ENCODE data around the gene PLA2G4D.

The PLA2G4D gene

DNA sequence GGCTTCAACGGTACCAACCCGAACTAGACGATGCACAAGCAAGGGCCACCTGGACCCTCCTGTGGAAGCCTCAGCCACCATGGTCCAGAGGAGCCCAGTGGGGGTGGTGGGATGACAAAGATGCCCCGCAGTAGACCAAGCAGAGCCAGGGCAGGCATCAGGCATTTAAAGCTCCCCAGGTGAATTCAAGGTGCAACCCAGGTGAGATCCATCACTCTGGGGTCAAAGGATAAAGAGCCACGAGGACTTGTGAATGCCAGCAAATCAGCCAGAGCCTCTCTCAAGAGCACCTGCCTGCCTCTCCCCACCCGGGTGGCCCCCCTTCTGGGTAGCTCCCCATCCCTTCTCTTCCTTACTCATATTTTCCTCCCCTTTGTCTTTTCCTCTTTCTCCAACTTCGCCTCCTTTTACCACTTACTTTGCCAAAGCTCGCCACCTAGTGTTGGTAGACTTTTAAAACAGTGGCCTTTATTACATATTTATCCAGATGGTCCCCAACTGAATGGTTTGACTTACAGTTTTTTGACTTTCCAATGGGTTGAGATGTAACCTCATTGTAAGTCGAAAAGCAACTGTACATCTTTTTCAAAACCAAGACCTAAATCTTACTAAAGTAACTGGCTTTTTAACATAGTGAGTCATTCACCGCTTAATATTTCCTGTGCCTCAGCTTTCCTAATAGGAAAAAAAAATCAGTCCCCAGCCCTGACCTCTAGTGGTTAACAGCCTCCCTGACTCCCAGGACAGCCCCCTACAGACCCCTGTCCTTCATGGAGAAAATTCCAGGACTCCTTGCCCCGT is 43.3 kb upstream of the PLA2G4D start:
- H4K20me1 ChIP-seq = no peaks in the 10 kb centered on the region
- no peaks in the 10 kb centered on the region for H3K27me3 ChIP-seq
- no peaks in the 10 kb centered on the region for H3K9me3 ChIP-seq
- H3K27ac ChIP-seq = no peak overlapping the region
- no peak for TF ChIP-seq Cebpa-rat (IDR thresholded peaks at IDR 0.05)
- no peaks in the 10 kb centered on the region for H3K36me3 ChIP-seq
- no peak overlapping the region for H3K4me2 ChIP-seq
- H3K9ac ChIP-seq = no peak overlapping the region
- H3K4me1 ChIP-seq = no peaks in the 10 kb centered on the region
- no peak overlapping the region for H3K4me3 ChIP-seq

DNA sequence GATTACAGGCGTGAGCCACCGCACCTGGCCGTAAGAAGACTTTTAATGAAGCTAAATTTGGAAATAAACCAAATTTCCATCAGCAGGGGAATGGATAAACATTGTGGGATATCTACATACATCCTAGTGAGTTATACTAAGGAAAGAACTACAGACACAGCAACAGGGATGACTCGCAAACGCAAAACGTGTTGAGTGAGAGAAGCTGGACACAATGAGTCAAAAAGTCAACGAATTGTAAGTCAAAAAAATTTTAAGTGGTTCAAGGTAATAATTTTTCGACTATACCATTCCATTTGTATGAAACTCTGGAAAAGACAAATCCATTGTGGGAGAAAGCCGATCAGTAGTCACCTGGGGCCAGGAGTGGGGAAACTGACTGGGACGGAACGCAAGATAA is 42.2 kb upstream of the PLA2G4D start:
- Histone ChIP-seq H3K4me1 (no peaks in the 10 kb centered on the region), H3K36me3 (no peaks in the 10 kb centered on the region), H3K4me3 (no peak overlapping the region), H3K4me2 (no peak overlapping the region), H3K9me3 (no peaks in the 10 kb centered on the region), H3K9ac (no peak overlapping the region), H4K20me1 (no peaks in the 10 kb centered on the region), H3K27me3 (no peaks in the 10 kb centered on the region), H3K27ac (no peak overlapping the region)
- TF ChIP-seq Cebpa-rat (IDR thresholded peaks at IDR 0.05) = no peak

DNA sequence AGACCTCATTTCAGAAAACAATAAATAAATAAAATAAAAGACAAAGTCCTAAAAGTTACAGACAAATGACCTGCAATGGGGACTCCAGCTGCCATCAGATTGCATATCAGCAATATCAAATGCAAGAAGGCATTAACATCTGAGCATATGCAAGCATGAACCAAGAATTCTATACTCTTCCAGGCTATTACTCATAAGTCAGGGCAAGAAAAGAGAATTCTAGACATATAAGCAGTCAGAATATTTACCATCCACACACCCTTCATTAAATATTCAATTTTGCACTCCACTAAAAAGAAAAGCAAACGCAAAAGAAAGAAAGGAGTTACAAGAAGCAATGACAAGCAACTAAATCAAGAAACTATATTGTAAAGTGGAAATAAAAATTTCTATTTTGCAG is 41.0 kb upstream of the PLA2G4D start:
- H3K4me2 ChIP-seq = no peak overlapping the region
- H3K9me3 ChIP-seq = no peaks in the 10 kb centered on the region
- no peak overlapping the region for H3K9ac ChIP-seq
- H3K4me3 ChIP-seq = no peak overlapping the region
- H3K27ac ChIP-seq = no peak overlapping the region
- no peaks in the 10 kb centered on the region for H3K36me3 ChIP-seq
- H3K4me1 ChIP-seq = peaks cover 10% of the 10 kb centered on the region
- no peaks in the 10 kb centered on the region for H3K27me3 ChIP-seq
- no peaks in the 10 kb centered on the region for H4K20me1 ChIP-seq
- TF ChIP-seq Cebpa-rat (IDR thresholded peaks at IDR 0.05) = no peak

DNA sequence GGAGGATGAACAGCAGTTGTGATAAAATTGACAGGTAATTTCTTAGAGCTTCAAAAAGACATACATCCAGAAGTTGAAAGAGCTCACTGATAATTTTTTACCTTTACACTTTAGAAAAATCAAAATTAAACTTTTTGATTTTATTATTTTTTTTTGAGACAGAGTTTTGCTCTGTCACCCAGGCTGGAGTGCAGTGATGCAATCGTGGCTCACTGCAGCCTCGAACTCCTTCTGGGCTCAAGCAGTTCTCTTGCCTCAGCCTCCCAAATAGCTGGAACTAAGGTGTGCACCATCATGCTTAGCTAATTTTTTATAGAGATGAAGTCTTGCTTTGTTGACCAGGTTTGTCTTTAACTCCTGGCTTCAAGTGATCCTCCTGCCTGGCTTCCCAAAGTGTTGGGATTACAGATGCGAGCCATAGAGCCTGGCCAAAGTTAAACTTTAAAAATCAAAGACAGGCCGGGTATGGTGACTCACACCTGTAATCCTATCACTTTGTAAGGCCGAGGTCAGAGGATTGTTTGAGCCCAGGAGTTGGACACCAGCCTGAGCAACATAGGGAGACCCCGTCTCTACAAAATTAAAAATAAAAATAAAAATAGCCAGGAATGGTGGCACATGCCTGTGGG is 40.4 kb upstream of the PLA2G4D start:
- Histone ChIP-seq H3K9me3 (no peaks in the 10 kb centered on the region), H3K4me1 (peaks cover 17% of the 10 kb centered on the region), H3K4me2 (no peak overlapping the region), H3K4me3 (no peak overlapping the region), H3K27ac (no peak overlapping the region), H4K20me1 (no peaks in the 10 kb centered on the region), H3K27me3 (no peaks in the 10 kb centered on the region), H3K9ac (no peak overlapping the region), H3K36me3 (no peaks in the 10 kb centered on the region)
- no peak for TF ChIP-seq Cebpa-rat (IDR thresholded peaks at IDR 0.05)

DNA sequence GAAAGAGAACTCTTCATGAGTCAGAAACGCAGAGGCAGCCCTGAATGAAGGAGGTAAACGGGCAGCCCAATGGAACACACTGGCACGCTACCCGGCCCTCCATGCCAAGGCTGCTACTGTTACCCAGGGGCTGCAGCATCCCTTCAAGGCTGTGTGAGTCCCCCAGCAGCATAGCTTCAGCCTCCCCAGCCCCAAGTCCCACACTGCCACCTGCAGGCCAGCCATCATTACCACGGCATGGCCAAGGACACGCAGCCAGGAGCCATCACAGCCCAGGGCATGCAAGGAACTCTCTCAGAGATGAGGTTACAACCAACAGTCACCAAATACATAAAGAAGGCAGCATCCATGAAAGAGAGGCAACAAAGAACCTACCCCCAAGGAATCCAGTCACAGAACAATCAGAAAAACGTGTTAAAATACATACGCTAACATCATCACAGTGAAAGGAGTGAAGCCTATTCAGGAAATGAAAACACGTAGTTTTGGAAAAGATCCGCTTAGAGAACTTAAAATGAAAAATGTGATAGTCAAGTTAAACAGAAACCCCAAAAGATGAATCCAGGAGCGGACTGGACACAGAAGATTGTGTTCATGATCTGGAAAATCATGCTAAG is 39.6 kb upstream of the PLA2G4D start:
- H3K4me1 ChIP-seq = peaks cover 19% of the 10 kb centered on the region
- no peaks in the 10 kb centered on the region for H3K27me3 ChIP-seq
- H3K4me3 ChIP-seq = no peak overlapping the region
- no peak overlapping the region for H3K4me2 ChIP-seq
- H4K20me1 ChIP-seq = no peaks in the 10 kb centered on the region
- H3K27ac ChIP-seq = no peak overlapping the region
- TF ChIP-seq Cebpa-rat (IDR thresholded peaks at IDR 0.05) = no peak
- H3K9me3 ChIP-seq = no peaks in the 10 kb centered on the region
- H3K9ac ChIP-seq = no peak overlapping the region
- H3K36me3 ChIP-seq = no peaks in the 10 kb centered on the region

DNA sequence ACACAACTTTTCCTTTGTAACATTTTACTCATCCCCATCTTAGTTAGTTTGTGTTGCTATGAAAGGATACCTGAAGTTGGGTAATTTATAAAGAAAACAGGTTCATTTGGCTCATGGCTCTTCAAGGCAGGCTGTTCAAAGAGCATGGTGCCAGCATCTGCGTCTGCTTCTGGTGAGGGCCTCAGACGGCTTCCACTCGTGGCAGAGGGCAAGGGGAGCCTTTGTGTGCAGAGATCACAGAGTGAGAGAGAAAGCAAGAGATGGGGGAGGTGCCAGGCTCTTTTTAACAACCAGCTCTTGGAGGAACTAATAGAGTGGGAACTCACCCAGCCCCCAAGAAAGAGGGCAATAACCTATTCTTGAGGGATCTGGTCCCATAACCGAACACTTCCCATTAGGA is 39.0 kb upstream of the PLA2G4D start:
- no peak overlapping the region for H3K4me2 ChIP-seq
- no peaks in the 10 kb centered on the region for H4K20me1 ChIP-seq
- H3K4me3 ChIP-seq = no peak overlapping the region
- no peaks in the 10 kb centered on the region for H3K27me3 ChIP-seq
- no peak for TF ChIP-seq Cebpa-rat (IDR thresholded peaks at IDR 0.05)
- H3K9me3 ChIP-seq = no peaks in the 10 kb centered on the region
- no peaks in the 10 kb centered on the region for H3K36me3 ChIP-seq
- no peak overlapping the region for H3K27ac ChIP-seq
- H3K4me1 ChIP-seq = peaks cover 19% of the 10 kb centered on the region
- H3K9ac ChIP-seq = no peak overlapping the region

DNA sequence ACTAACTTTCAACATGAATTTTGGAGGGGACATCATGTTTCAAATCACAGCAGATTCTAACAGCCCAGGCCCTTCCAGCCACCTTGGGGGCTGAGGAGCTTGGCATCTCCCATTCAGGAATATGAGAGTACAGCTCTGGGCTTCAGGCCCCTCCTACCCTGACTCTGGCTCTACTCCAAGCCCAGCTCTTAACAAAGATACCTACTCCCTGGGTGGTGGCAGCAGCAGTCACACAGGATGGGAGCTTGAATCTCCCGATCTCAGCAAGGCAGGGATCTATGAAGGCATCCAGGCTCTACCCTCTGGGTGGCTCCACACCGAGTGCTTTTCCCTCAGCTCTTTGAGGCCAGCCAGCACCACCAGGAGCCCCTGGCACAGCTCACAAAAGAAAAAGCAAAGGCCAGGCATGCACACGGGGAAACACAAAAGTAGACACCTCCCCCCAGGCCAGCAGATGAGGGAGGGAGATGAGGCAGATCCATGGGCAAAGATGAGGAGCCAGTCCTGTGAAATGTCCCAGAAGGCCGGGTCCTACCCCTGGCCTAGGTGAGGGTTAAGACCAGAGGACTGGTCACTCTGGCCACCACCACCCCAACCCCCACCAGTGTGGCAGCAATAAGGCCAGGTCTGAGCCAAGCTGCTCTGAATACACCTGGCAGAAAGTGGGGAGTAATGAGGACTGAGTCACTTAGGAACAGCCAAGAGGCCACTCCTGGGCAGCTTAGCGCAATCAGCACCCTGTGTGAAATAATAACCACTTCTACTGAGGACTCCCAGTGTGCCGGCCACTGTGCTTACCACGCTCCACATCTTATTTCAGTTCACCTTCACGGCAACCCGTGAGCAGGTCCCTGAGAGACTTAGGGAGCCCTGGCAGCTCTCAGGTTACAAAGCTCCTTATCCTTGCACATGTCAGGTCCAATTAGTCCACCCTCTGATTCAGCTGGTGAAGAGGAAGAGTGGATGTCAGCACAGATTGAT is 37.8 kb upstream of the PLA2G4D start:
- H3K27ac ChIP-seq = no peak overlapping the region
- H3K36me3 ChIP-seq = no peaks in the 10 kb centered on the region
- no peaks in the 10 kb centered on the region for H4K20me1 ChIP-seq
- no peak for TF ChIP-seq Cebpa-rat (IDR thresholded peaks at IDR 0.05)
- no peak overlapping the region for H3K9ac ChIP-seq
- H3K4me2 ChIP-seq = no peak overlapping the region
- peaks cover 26% of the 10 kb centered on the region for H3K4me1 ChIP-seq
- H3K9me3 ChIP-seq = no peaks in the 10 kb centered on the region
- H3K27me3 ChIP-seq = no peaks in the 10 kb centered on the region
- H3K4me3 ChIP-seq = no peak overlapping the region

DNA sequence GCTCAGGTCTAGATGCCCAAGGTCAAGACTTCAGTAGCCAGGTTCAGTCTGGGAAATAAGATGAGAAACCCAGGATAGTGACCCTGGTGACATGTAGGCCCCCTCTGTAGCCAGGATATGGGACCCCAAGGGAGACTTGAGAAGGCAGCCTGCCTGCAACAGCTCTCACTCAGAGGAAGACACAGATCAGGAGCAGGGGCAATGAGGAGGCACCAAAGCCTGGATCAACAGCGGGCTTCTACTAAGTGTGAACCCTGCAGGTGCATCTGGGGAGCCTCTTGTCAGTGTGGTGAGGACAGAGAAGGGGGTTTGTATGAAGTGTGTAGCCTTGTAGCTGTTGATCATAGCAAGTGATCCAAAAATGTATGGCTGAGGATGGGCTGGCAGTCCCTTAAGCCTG is 36.6 kb upstream of the PLA2G4D start:
- H3K36me3 ChIP-seq = no peaks in the 10 kb centered on the region

DNA sequence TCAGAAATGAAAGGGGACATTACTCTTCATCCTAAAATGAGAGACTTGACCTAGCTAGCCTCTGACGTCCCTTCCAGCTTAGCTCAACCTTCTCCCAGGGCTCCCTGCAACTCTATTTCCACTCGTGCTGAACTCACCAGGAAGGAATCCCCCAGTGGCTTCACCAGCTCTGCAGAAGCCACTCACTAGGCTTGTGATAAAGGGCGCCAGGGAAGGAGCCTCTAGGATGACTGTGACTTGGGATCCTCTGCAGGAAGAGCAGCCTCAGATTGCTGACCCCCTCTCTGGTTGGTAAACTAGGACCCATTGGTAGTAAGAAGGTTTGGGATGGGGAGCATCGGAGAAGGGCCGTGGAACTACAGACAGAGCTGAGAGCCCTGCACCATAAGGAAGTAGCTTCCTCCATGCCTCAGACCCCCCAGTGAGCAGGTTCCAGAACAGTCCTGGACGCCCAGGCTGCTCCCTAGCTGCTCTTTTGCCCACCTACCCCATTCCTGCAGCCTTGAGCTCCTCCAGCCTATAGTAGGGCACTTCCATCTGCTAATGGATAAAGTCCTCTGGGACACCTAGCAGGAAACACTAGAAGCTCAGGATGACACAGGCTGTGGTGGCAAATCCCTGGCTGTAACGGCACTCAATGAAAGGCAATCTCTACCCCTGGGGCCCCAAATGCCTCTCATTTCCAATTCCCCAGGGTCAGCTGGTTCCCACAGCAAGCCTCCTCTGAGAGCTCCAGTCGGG is 36.1 kb upstream of the PLA2G4D start:
- Histone ChIP-seq H3K9me3 (no peaks in the 10 kb centered on the region), H3K4me1 (peaks cover 27% of the 10 kb centered on the region), H3K9ac (no peak overlapping the region), H3K4me2 (peak overlapping the region; percentile 52), H4K20me1 (no peaks in the 10 kb centered on the region), H3K27me3 (no peaks in the 10 kb centered on the region), H3K36me3 (no peaks in the 10 kb centered on the region), H3K4me3 (no peak overlapping the region), H3K27ac (no peak overlapping the region)
- no peak for TF ChIP-seq Cebpa-rat (IDR thresholded peaks at IDR 0.05)

More for the DNA sequence above, 36.6 kb upstream of the PLA2G4D start:
- Histone ChIP-seq H3K4me1 (peaks cover 27% of the 10 kb centered on the region), H3K9me3 (no peaks in the 10 kb centered on the region), H3K9ac (no peak overlapping the region), H3K27me3 (no peaks in the 10 kb centered on the region), H3K27ac (no peak overlapping the region), H3K4me2 (peak overlapping the region; percentile 52), H4K20me1 (no peaks in the 10 kb centered on the region), H3K4me3 (no peak overlapping the region)
- no peak for TF ChIP-seq Cebpa-rat (IDR thresholded peaks at IDR 0.05)
